IgD-negative memory B cell (primary cell): ENCODE data around the gene PDE2A. TPM values are rescaled to one million over a fixed set of nuclear protein-coding genes. Genes with fewer than 3 reads are reported as not detected.

Experiments used
- H3K27ac Mint-ChIP-seq, 3 donors: one replicate each; pipeline ENCODE4 v1.8.0; 2020 to 2022; ENCODE audit warnings: mild to moderate bottlenecking in 3 of 3, mixed read lengths in 3 of 3, moderate library complexity in 1 of 3
- H3K27me3 Mint-ChIP-seq: one replicate; pipeline ENCODE4 v1.8.0; 2021; ENCODE audit warnings: mixed read lengths
- H3K36me3 Mint-ChIP-seq: one replicate; pipeline ENCODE4 v1.8.0; 2020; ENCODE audit warnings: mild to moderate bottlenecking, mixed read lengths
- H3K4me1 Mint-ChIP-seq, 3 donors: one replicate each; pipeline ENCODE4 v1.8.0; 2020 to 2022; ENCODE audit warnings: mixed read lengths in 3 of 3, mild to moderate bottlenecking in 1 of 3
- H3K4me3 Mint-ChIP-seq, 4 donors: one replicate each; pipeline ENCODE4 v1.8.0; 2020 to 2022; ENCODE audit warnings: mild to moderate bottlenecking in 4 of 4, mixed read lengths in 4 of 4, moderate library complexity in 3 of 4
- H3K9me3 Mint-ChIP-seq, 3 donors: one replicate each; pipeline ENCODE4 v1.8.0; 2020 to 2021; ENCODE audit warnings: mixed read lengths in 3 of 3, mild to moderate bottlenecking in 1 of 3
- polyA plus RNA-seq: library from polyadenylated mRNA; unstranded; fragments of 300-500 nt; fragmentation: Illumina TruSeq; gene quantifications from one replicate; pipeline ENCODE4 v1.2.3, GENCODE V29; 2021

The PDE2A gene
- polyA plus RNA-seq, 1 donor from 2014 or later = not detected

- Mint-ChIP-seq H3K36me3 (no peaks in the 10 kb centered on the region), H3K9me3 (no peaks in the 10 kb centered on the region), H3K27me3 (no peaks in the 10 kb centered on the region), H3K27ac (peak overlapping the region in 1 of 3 donors; percentile 78), H3K4me1 (peaks cover 0 to 10% (median 1%) of the 10 kb centered on the region in 3 donors), H3K4me3 (peak overlapping the region in 1 of 4 donors; percentile 17)
Observed at GRCh38 chr11:72711141-72711540, 36.9 kb upstream of the PDE2A start.

DNA sequence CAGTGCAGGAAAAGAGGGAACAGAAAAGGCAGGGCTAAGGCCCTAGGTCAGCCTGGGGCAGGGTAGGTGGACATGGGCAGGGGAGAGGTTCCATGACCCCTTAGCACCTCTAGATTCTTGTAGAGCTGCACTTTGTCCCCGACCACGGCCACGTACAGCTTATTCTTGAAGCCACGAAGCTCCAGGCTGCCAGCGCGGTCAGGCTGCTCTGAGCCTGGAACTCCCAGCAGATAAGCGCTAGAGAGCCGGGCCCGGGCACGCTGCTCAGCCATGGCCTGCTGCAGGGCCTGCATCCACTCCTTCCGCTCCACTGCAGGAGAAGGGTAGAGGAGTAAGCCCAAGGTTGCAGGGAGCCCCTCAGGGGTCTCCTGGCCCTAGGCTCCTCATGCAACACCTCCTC is 36.1 kb upstream of the PDE2A start:
- Mint-ChIP-seq H3K4me3 (no peak overlapping the region), H3K27me3 (no peaks in the 10 kb centered on the region), H3K36me3 (no peaks in the 10 kb centered on the region), H3K9me3 (no peaks in the 10 kb centered on the region), H3K4me1 (peaks cover 0 to 6% (median 0%) of the 10 kb centered on the region in 3 donors), H3K27ac (no peak overlapping the region)

GRCh38 chr11:72709478-72710238 is 35.4 kb upstream of the PDE2A start:
- Mint-ChIP-seq H3K9me3 (no peaks in the 10 kb centered on the region), H3K4me1 (peaks cover 3 to 5% (median 4%) of the 10 kb centered on the region in 3 donors), H3K36me3 (no peaks in the 10 kb centered on the region), H3K27ac (peak overlapping the region in 2 of 3 donors; percentile 23 to 58), H3K4me3 (no peak overlapping the region), H3K27me3 (no peaks in the 10 kb centered on the region)

- Mint-ChIP-seq H3K36me3 (no peaks in the 10 kb centered on the region), H3K9me3 (no peaks in the 10 kb centered on the region), H3K27ac (no peak overlapping the region), H3K27me3 (no peaks in the 10 kb centered on the region), H3K4me1 (peaks cover 0 to 4% (median 3%) of the 10 kb centered on the region in 3 donors), H3K4me3 (no peak overlapping the region)
Observed at GRCh38 chr11:72707032-72707431, 32.8 kb upstream of the PDE2A start.

GRCh38 chr11:72706579-72706978 is 32.4 kb upstream of the PDE2A start:
- Mint-ChIP-seq H3K36me3 (no peaks in the 10 kb centered on the region), H3K9me3 (no peaks in the 10 kb centered on the region), H3K4me3 (no peak overlapping the region), H3K4me1 (peaks cover 0 to 4% (median 3%) of the 10 kb centered on the region in 3 donors), H3K27ac (peak overlapping the region in 2 of 3 donors; percentile 43 to 56), H3K27me3 (no peaks in the 10 kb centered on the region)

- Mint-ChIP-seq H3K4me3 (no peak overlapping the region), H3K27ac (peak overlapping the region; percentile 43 to 61 (median 56)), H3K27me3 (no peaks in the 10 kb centered on the region), H3K4me1 (peaks cover 0 to 4% (median 3%) of the 10 kb centered on the region in 3 donors), H3K9me3 (no peaks in the 10 kb centered on the region), H3K36me3 (no peaks in the 10 kb centered on the region)
Observed at GRCh38 chr11:72705442-72706365, 31.5 kb upstream of the PDE2A start.

DNA sequence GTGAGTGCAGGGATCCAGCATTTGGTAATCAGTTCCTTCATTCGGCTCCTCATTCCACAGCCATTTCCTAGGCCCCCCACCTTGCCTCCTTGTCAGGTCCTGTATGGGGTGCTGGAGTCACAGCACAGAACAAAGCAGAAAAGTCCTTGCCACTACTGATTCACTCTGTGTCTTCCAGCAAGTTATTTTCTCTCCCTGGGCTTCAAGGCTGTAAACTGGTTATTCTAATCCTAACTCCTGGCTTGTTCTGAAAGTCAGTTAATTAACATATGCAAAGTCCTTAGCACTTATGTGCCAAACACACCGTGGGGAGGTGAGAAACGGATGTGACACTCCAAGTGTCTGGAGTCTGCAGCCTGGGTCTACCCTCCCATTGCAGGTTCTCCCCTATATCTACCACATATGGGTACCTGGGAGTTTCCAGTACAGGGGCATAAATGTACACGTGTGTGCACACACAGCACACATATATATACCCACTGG is 30.6 kb upstream of the PDE2A start:
- no peaks in the 10 kb centered on the region for H3K9me3 Mint-ChIP-seq
- peaks cover 0 to 4% (median 3%) of the 10 kb centered on the region in 3 donors for H3K4me1 Mint-ChIP-seq
- H3K27me3 Mint-ChIP-seq = no peaks in the 10 kb centered on the region
- no peak overlapping the region for H3K27ac Mint-ChIP-seq
- H3K4me3 Mint-ChIP-seq = peak overlapping the region in 1 of 4 donors; percentile 68
- no peaks in the 10 kb centered on the region for H3K36me3 Mint-ChIP-seq

DNA sequence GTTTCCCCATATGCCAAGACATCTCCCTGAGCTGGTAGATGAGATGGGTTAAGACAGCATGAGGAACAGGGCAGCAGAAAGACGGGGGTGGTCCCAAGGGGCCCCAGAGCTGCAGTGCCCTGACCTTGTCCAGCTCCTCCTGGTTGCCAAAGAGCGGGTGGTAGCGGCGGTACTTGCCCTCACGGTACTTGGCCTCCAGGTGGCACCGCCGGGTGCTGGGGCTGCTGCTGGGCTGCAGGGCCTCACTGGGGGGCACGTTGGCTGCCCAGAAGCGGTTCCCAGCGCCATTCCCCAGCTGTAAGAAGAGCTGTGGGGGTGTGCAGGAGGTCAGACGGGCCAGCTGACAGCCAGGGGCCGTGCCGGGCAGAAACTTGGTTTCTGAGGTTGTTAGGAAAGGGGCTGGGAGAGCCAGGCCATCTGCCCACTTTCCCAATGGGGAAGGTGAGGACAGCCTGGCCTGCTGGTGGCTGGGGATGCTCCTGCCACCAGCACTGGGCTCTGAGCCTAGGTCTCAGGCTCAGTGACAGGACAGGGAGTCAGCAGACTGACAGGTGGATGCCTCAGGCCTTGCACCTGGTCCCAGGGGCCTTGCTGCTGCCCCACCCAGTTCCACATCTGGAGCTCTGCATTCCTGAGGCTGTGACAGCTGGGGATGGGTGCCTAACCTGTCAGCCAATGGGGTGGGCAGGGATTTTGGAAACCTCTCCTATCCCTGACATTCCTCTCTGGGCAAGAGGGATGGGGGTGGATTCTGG is 30.0 kb upstream of the PDE2A start:
- no peak overlapping the region for H3K27ac Mint-ChIP-seq
- peaks cover 2 to 4% (median 3%) of the 10 kb centered on the region in 3 donors for H3K4me1 Mint-ChIP-seq
- no peaks in the 10 kb centered on the region for H3K27me3 Mint-ChIP-seq
- H3K4me3 Mint-ChIP-seq = no peak overlapping the region
- peaks cover 1% of the 10 kb centered on the region for H3K36me3 Mint-ChIP-seq
- H3K9me3 Mint-ChIP-seq = no peaks in the 10 kb centered on the region

DNA sequence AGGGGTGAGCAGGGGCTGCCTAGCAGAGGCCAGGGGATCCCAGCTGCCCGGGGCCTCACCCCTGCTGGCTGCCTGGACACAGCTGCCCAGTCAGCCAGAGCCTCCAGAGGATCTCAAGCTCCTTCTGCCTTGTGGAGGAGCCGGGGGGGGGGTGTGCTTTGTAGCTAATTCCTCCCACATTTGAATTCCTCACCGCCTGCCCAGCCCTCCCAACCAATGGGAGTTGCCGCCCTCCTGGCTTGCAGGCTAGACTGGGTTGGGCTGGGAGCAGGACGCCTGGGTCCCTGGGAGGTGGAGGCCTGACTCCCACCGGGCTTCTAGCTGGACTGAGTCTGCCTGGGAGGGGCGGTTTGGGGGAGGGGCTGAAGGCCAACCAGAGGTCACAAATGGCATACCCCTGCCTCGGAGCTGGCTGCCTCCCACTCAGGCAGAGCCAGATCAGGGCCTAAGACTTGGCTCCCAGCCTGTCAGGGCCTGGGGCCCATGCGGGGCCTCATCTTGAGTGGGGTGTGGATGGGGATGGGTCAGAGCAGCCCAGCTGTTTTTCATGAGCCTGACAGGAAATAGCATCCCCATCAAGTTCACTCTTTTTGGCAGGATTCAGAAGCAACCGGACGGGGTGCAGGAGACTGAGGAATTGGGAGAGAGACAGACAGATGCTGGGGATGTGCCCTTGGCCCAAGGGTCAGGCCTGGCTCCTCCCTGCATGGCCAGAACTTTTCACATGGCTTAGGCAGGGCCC is 29.2 kb upstream of the PDE2A start:
- Mint-ChIP-seq H3K4me1 (peaks cover 2 to 4% (median 3%) of the 10 kb centered on the region in 3 donors), H3K4me3 (no peak overlapping the region), H3K9me3 (no peaks in the 10 kb centered on the region), H3K27me3 (no peaks in the 10 kb centered on the region), H3K27ac (no peak overlapping the region), H3K36me3 (peaks cover 1% of the 10 kb centered on the region)

DNA sequence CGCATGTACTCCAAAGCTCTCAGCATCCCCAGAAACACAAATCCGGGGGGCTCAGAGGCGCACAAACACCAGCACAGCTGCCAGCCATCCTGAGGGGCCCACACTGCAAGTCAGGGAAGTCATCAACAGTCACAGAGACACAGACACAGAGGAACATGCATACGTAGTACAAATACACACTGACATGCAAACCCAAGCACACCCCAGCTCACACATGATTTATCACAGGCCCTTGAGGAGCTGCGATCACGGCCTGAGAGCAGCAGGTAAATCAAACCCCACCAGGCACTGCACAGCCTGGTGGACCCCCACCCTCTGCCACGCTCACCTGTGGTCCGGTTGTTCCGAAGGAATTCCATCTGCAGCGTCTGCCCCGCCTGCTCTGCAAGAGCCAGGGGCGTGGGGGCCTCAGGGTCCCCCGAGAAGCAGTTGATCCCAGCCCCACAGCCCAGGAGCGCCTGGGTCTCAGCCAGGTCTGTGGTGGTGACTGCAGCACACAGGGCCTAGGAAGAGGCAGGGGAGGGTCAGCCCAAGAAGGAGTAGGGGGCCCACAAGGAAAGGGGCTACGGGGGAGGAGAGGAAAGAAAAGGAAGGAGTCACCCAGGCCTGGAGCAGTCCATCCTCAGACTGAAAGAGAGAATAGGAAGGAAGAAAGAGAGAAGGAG is 28.5 kb upstream of the PDE2A start:
- no peaks in the 10 kb centered on the region for H3K9me3 Mint-ChIP-seq
- H3K27me3 Mint-ChIP-seq = no peaks in the 10 kb centered on the region
- peaks cover 2 to 4% (median 3%) of the 10 kb centered on the region in 3 donors for H3K4me1 Mint-ChIP-seq
- H3K36me3 Mint-ChIP-seq = peaks cover 1% of the 10 kb centered on the region
- no peak overlapping the region for H3K4me3 Mint-ChIP-seq
- H3K27ac Mint-ChIP-seq = no peak overlapping the region

DNA sequence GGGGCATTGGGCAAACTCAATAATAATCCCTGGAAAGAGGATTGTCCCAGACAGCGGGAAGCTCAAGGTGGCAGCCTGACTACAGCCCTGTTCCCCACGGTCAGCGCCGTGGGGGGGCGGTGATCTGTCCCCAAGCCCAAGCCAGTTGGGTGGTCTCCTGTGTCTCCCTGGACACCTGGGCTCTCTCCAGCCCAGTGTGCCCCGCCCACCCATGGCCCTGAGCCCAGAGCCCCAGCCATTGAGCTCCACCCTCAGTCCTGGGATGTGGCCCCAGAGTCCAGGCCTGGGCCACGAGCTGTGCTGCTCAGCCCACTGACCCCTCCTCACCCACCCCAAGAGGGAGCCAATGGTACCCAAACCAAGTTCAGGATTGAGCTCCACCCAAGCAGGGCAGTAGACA is 27.9 kb upstream of the PDE2A start:
- Mint-ChIP-seq H3K9me3 (no peaks in the 10 kb centered on the region), H3K36me3 (peaks cover 1% of the 10 kb centered on the region), H3K27ac (peak overlapping the region in 1 of 3 donors; percentile 39), H3K27me3 (no peaks in the 10 kb centered on the region), H3K4me3 (no peak overlapping the region), H3K4me1 (peaks cover 2 to 4% (median 3%) of the 10 kb centered on the region in 3 donors)

DNA sequence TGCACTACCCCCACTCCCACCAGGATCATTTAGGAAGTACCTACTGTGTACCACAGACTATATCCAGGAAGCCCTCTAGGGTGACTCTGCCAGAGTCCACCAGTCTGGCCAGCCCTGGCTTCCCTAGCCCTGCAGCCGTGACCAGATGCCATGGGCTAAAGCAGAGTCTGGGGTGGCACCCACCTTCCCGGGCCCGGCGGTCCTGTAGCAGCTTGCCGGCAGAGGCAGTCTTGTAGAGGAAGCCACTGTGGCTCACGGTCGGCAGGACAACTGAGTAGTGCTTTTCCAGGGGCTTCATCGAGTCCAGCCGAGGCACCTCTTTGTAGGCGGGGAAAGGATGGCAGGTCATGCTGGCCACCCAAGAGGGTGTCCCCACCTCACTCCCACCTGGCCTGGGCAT is 27.2 kb upstream of the PDE2A start:
- H3K27ac Mint-ChIP-seq = peak overlapping the region in 1 of 3 donors; percentile 39
- peaks cover 1% of the 10 kb centered on the region for H3K36me3 Mint-ChIP-seq
- H3K9me3 Mint-ChIP-seq = no peaks in the 10 kb centered on the region
- H3K27me3 Mint-ChIP-seq = no peaks in the 10 kb centered on the region
- no peak overlapping the region for H3K4me3 Mint-ChIP-seq
- H3K4me1 Mint-ChIP-seq = peaks cover 2 to 4% (median 3%) of the 10 kb centered on the region in 3 donors

DNA sequence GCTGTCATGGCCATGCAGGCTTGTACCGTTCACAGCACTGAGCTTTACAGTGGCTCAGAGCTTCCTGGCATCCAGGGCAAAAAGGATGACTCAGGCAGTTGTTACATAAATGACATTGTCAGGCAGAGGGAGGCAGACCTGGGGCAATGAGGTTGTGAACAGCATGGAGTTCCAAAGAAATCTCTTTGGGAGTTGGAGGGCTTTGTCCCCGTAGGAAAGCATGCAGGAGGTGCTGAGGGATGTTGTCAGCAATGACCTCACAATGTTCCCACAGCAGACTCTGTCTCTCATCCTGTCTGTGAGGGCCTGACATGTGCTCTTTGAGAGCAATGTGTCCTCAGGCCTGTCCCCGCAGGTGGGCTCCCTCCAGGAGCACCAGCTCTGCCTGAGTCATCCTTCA is 25.9 kb upstream of the PDE2A start:
- H3K27ac Mint-ChIP-seq = no peak overlapping the region
- peaks cover 1% of the 10 kb centered on the region for H3K36me3 Mint-ChIP-seq
- no peaks in the 10 kb centered on the region for H3K27me3 Mint-ChIP-seq
- peaks cover 2 to 4% (median 3%) of the 10 kb centered on the region in 3 donors for H3K4me1 Mint-ChIP-seq
- H3K9me3 Mint-ChIP-seq = no peaks in the 10 kb centered on the region
- no peak overlapping the region for H3K4me3 Mint-ChIP-seq
